BLaER1 treated with 17β-estradiol and CSF1 and Interleukin-3, amounts not matched to agents 10 nM and 100 nM (cell line): ENCODE measurements around the gene ATXN7L1.

Experiments
- H3K27ac ChIP-seq, 11 experiments: shearing (Covaris generic); formaldehyde crosslinking; 2 replicates each; pipeline ENCODE4 v1.8.1; 2022
- H3K27me3 ChIP-seq, 11 experiments: shearing (Covaris generic); formaldehyde crosslinking; 2 replicates each; pipeline ENCODE4 v1.8.1; 2022
- H3K36me3 ChIP-seq, 11 experiments: shearing (Covaris generic); formaldehyde crosslinking; 2 replicates each; pipeline ENCODE4 v1.8.1; 2022
- H3K4me1 ChIP-seq, 10 experiments: shearing (Covaris generic); formaldehyde crosslinking; 2 replicates each; pipeline ENCODE4 v1.8.1; 2022
- H3K4me2 ChIP-seq, 11 experiments: shearing (Covaris generic); formaldehyde crosslinking; 2 replicates each; pipeline ENCODE4 v1.8.1; 2022
- H3K4me3 ChIP-seq, 10 experiments: shearing (Covaris generic); formaldehyde crosslinking; 2 replicates each; pipeline ENCODE4 v1.8.1; 2022
- H3K9ac ChIP-seq, 11 experiments: shearing (Covaris generic); formaldehyde crosslinking; 2 replicates each; pipeline ENCODE4 v1.8.1; 2022
- H3K9me3 ChIP-seq, 11 experiments: shearing (Covaris generic); formaldehyde crosslinking; replicated peaks in 1 of 11; 2 replicates each; pipeline ENCODE4 v1.8.1; 2022
- H4K20me1 ChIP-seq, 11 experiments: shearing (Covaris generic); formaldehyde crosslinking; 2 replicates each; pipeline ENCODE4 v1.8.1; 2022
- Cebpa-rat ChIP-seq, 11 experiments: shearing (Covaris generic); IDR thresholded peaks; 2 replicates each; pipeline ENCODE4 v1.8.1; 2022

Gene ATXN7L1

DNA sequence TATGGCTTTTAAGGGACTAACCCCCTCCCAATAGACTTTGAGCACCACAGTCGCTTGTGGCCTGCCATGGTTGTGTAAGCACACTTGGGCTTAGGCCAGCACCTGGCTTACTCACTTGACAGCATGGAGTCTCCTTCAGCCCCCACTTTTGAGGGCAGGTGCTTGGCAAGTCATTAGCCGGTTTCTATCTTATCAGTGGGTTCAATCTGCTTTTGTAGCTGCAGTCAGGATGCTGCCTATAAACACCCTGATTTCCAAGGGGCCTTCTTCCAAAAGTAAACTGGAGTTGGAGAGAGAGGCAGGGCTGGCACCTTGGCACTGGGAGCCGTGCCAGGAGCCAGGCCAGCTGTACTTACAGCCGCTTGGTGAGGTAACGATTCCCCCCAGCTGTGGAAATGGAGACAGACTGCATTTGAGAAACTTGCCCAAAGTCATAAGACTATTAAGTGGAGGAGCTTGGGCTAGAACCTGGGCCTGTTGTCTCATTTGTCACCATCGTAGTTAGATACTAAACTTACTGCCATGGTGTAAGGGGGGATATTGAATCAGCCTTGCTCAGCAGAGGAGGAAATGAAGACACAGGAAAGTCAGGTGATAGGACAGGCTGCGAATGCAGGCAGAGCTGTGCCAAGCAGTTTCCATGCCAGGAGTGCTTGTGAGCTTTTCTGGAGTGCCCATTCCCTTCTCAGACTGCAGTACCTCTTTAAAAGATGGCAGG lies 202.9 kb downstream of the ATXN7L1 start:
- H3K36me3 ChIP-seq = peaks cover 0 to 38% (median 0%) of the 10 kb centered on the region in 11 experiments; a peak in 3 of 22 replicates
- no peaks in the 10 kb centered on the region for H3K9me3 ChIP-seq
- TF ChIP-seq Cebpa-rat (IDR thresholded peaks at IDR 0.05) = no peak
- no peak overlapping the region for H3K27ac ChIP-seq
- H4K20me1 ChIP-seq = peaks cover 0 to 11% (median 0%) of the 10 kb centered on the region in 11 experiments; a peak in 2 of 22 replicates
- H3K27me3 ChIP-seq = no peaks in the 10 kb centered on the region
- peaks cover 41 to 56% (median 47%) of the 10 kb centered on the region in 10 experiments for H3K4me1 ChIP-seq
- H3K4me2 ChIP-seq = peak overlapping the region in 10 of 11 experiments; percentile 2 to 53 (median 24); a peak in 14 of 22 replicates
- H3K4me3 ChIP-seq = no peak overlapping the region
- H3K9ac ChIP-seq = no peak overlapping the region

GRCh38 chr7:105672801-105673200 lies 203.6 kb downstream of the ATXN7L1 start:
- H3K4me3 ChIP-seq = no peak overlapping the region
- H3K9me3 ChIP-seq = no peaks in the 10 kb centered on the region
- H3K36me3 ChIP-seq = peaks cover 0 to 38% (median 0%) of the 10 kb centered on the region in 11 experiments; a peak in 3 of 22 replicates
- no peak for TF ChIP-seq Cebpa-rat (IDR thresholded peaks at IDR 0.05)
- H3K27me3 ChIP-seq = no peaks in the 10 kb centered on the region
- H3K4me2 ChIP-seq = peak overlapping the region in 8 of 11 experiments; percentile 14 to 53 (median 34); a peak in 13 of 22 replicates
- peaks cover 35 to 48% (median 40%) of the 10 kb centered on the region in 10 experiments for H3K4me1 ChIP-seq
- H3K9ac ChIP-seq = no peak overlapping the region
- H3K27ac ChIP-seq = no peak overlapping the region
- peaks cover 0 to 11% (median 0%) of the 10 kb centered on the region in 11 experiments; a peak in 2 of 22 replicates for H4K20me1 ChIP-seq

DNA sequence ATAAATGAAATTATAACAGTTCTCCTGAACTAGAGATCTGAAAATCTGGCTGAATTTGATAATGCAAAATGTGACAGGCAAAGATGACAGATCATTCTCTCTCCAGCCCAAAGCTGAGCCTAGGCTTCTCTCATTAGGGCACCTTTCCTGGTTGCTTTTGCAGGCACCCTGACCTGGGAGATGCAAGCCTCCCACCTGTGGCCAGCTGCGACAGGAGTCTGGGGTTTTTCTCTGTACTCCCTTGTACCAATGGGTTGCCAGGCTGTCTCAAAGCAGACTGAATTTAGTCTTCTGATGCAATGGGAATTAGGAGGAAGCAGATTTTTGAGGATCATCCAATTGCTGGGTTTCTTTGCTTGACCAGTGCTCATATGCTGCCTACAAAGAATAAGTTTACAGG lies 210.1 kb downstream of the ATXN7L1 start:
- Histone ChIP-seq H3K4me2 (no peak overlapping the region), H3K27me3 (no peaks in the 10 kb centered on the region), H3K36me3 (peaks cover 24 to 75% (median 37%) of the 10 kb centered on the region in 11 experiments), H3K9ac (no peak overlapping the region), H4K20me1 (peaks cover 0 to 21% (median 3%) of the 10 kb centered on the region in 11 experiments; a peak in 5 of 22 replicates), H3K4me3 (no peak overlapping the region), H3K9me3 (no peaks in the 10 kb centered on the region; a peak in 1 of 22 replicates), H3K4me1 (no peaks in the 10 kb centered on the region), H3K27ac (no peak overlapping the region)
- TF ChIP-seq Cebpa-rat (IDR thresholded peaks at IDR 0.05) = no peak

DNA sequence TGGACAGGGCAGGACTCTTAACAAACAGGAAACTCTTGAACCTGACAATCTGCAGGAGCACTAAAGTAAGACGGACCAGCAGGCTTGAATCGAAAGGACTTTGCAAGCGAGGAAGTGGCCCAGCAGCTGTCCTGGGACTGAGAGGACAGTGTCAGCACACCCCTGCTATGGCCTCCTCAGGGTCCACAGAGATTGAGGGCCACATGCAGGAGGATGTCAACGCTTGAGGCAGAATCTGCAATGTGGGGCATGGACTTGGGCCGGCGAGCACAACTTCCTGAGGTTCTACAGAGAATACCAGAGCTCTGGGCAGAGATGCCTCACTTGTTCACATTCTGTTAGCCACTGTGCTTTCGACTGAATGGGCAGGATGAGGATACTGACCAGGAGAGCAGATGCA lies 210.7 kb downstream of the ATXN7L1 start:
- H3K36me3 ChIP-seq = peaks cover 30 to 77% (median 44%) of the 10 kb centered on the region in 11 experiments
- no peak overlapping the region for H3K9ac ChIP-seq
- H3K4me1 ChIP-seq = no peaks in the 10 kb centered on the region
- H4K20me1 ChIP-seq = peaks cover 0 to 21% (median 3%) of the 10 kb centered on the region in 11 experiments; a peak in 5 of 22 replicates
- H3K4me3 ChIP-seq = no peak overlapping the region
- H3K9me3 ChIP-seq = no peaks in the 10 kb centered on the region; a peak in 1 of 22 replicates
- no peak for TF ChIP-seq Cebpa-rat (IDR thresholded peaks at IDR 0.05)
- H3K27me3 ChIP-seq = no peaks in the 10 kb centered on the region
- no peak overlapping the region for H3K27ac ChIP-seq
- H3K4me2 ChIP-seq = no peak overlapping the region

GRCh38 chr7:105664816-105665525 lies 211.4 kb downstream of the ATXN7L1 start:
- Histone ChIP-seq H4K20me1 (peaks cover 0 to 24% (median 3%) of the 10 kb centered on the region in 11 experiments; a peak in 5 of 22 replicates), H3K4me3 (no peak overlapping the region), H3K27ac (no peak overlapping the region), H3K4me2 (no peak overlapping the region), H3K4me1 (no peaks in the 10 kb centered on the region), H3K27me3 (no peaks in the 10 kb centered on the region), H3K9me3 (no peaks in the 10 kb centered on the region; a peak in 1 of 22 replicates), H3K9ac (no peak overlapping the region), H3K36me3 (peaks cover 34 to 82% (median 46%) of the 10 kb centered on the region in 11 experiments)
- TF ChIP-seq Cebpa-rat (IDR thresholded peaks at IDR 0.05) = no peak

DNA sequence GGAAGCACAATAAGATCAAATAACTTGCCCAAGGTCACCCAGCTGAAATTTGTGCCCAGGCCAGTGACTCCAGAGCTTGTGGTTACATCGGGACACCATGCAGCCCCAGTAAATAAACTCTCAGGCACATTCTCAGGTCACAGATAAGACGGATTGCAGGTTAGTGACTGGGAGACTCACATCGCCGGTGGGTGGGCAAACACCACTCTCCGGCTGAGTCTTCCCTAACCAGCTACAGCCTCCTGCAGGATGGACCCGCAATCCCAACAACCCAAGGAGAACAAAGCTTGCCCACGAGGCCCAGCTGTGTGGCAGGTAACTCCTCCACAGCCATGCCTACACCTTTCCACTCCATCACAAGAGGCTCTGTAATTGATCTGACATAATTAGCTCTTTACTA lies 213.4 kb downstream of the ATXN7L1 start:
- peaks cover 42 to 88% (median 60%) of the 10 kb centered on the region in 11 experiments for H3K36me3 ChIP-seq
- no peak overlapping the region for H3K4me3 ChIP-seq
- no peak for TF ChIP-seq Cebpa-rat (IDR thresholded peaks at IDR 0.05)
- H3K27me3 ChIP-seq = no peaks in the 10 kb centered on the region
- H3K9ac ChIP-seq = no peak overlapping the region
- no peak overlapping the region for H3K4me2 ChIP-seq
- H4K20me1 ChIP-seq = peaks cover 0 to 31% (median 3%) of the 10 kb centered on the region in 11 experiments; a peak in 5 of 22 replicates
- H3K4me1 ChIP-seq = no peaks in the 10 kb centered on the region
- H3K27ac ChIP-seq = no peak overlapping the region
- no peaks in the 10 kb centered on the region; a peak in 1 of 22 replicates for H3K9me3 ChIP-seq

DNA sequence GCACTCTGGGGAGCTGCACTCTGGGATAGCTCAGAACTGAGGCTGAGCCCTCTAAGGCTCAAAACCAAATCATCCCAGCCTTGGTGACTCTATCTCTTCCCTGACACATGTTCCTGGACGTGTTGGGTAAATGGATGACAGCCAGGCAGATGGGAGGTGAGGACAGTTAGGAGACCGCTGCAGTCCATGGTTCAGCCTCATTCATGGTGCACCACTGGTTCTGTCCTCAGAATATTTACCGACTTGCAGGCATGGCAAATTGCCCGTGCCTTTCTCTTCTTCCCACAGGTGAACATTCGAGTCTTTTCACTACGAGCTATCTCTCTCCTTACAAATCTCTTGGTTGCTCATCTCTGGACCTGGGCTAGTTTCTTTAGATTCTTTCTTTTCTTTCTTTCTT lies 214.8 kb downstream of the ATXN7L1 start:
- peaks cover 0 to 35% (median 4%) of the 10 kb centered on the region in 11 experiments; a peak in 8 of 22 replicates for H4K20me1 ChIP-seq
- no peak for TF ChIP-seq Cebpa-rat (IDR thresholded peaks at IDR 0.05)
- no peak overlapping the region for H3K4me2 ChIP-seq
- no peak overlapping the region for H3K9ac ChIP-seq
- H3K4me3 ChIP-seq = no peak overlapping the region
- no peaks in the 10 kb centered on the region; a peak in 1 of 22 replicates for H3K9me3 ChIP-seq
- peaks cover 42 to 97% (median 68%) of the 10 kb centered on the region in 11 experiments for H3K36me3 ChIP-seq
- H3K27ac ChIP-seq = no peak overlapping the region
- no peaks in the 10 kb centered on the region for H3K4me1 ChIP-seq
- no peaks in the 10 kb centered on the region for H3K27me3 ChIP-seq

DNA sequence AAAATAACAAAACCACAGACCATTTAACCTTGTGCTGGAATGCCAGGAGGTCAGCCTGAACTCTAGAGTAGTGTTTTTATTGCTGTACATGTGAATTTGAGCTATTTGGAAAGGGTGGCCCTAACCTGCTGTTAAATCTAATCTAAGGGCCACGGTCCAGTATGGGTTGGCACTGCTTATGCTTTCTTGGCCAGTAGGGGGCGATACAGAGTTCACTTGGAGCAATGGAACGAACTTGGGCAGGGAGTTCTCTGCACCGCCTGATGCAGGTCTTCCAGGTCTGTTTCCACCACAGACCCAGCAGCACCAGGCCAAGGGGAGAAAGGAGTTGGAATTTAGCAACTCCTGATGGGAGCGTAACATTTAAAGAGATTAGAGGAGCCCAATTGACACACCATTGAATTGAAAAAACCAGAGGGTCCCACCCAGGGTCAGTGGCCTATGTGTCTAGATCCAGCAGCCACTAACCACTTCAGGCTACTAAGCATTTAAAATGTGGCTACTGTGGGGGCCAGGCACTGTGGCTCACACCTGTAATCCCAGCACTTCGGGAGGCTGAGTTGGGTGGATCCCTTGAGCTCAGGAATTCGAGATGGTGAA lies 219.4 kb downstream of the ATXN7L1 start:
- H3K4me3 ChIP-seq = no peak overlapping the region
- H4K20me1 ChIP-seq = peaks cover 11 to 63% (median 23%) of the 10 kb centered on the region in 11 experiments; a peak in 17 of 22 replicates
- H3K9me3 ChIP-seq = no peaks in the 10 kb centered on the region
- no peak overlapping the region for H3K27ac ChIP-seq
- H3K4me1 ChIP-seq = no peaks in the 10 kb centered on the region
- no peaks in the 10 kb centered on the region for H3K27me3 ChIP-seq
- no peak overlapping the region for H3K9ac ChIP-seq
- no peak overlapping the region for H3K4me2 ChIP-seq
- H3K36me3 ChIP-seq = peaks cover 23 to 96% (median 50%) of the 10 kb centered on the region in 11 experiments; a peak in 20 of 22 replicates
- TF ChIP-seq Cebpa-rat (IDR thresholded peaks at IDR 0.05) = no peak
